Stomach smooth muscle (tissue), 2 donors: ENCODE data around the gene LEF1.

ENCODE experiments used
- H3K27ac ChIP-seq: one replicate; pipeline ENCODE4 v1.7.0; 2013; ENCODE audit warnings: mild to moderate bottlenecking, low read length, inconsistent platforms
- H3K27me3 ChIP-seq, 2 donors: one replicate each; pipeline ENCODE4 v1.7.0; 2013; ENCODE audit warnings: low read length in 2 of 2; ENCODE audit not compliant: insufficient read depth in 2 of 2, control insufficient read depth in 1 of 2
- H3K36me3 ChIP-seq, 2 donors: one replicate each; pipeline ENCODE4 v1.7.0; 2013; ENCODE audit warnings: low read length in 2 of 2; ENCODE audit not compliant: control insufficient read depth in 2 of 2, insufficient read depth in 2 of 2
- H3K4me1 ChIP-seq: one replicate; pipeline ENCODE4 v1.7.0; 2013; ENCODE audit warnings: low read length; ENCODE audit not compliant: control insufficient read depth, insufficient read depth
- H3K4me3 ChIP-seq, 2 donors: one replicate each; pipeline ENCODE4 v1.7.0; 2013; ENCODE audit warnings: low read length in 2 of 2
- H3K9ac ChIP-seq, 2 donors: one replicate each; pipeline ENCODE4 v1.7.0; 2013; ENCODE audit warnings: low read length in 2 of 2, mild to moderate bottlenecking in 1 of 2
- H3K9me3 ChIP-seq, 2 donors: one replicate each; pipeline ENCODE4 v1.7.0; 2013; ENCODE audit warnings: low read length in 2 of 2; ENCODE audit not compliant: control insufficient read depth in 2 of 2
- donor health status: healthy.
- donor health status: Pancreatic carcinoma.

LEF1 gene

DNA sequence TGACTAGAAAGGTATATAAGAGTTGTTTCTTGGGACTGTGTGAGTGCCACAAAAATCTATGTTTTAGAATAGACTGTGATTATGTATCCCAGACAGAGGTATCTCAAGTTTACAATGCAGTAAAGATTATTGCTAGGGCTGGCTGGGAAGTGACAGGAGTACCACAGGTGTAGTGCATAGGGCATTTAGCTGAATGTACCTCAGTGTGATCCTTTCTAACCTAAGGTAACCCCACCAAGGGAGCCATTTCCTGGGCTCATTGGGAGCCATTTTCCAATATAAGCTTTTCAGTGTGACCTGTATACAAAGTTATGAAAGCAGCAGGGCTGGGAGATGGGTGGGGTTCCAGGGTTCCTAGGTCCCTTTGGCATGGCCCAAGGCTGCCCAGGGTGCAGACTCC lies 6.1 kb upstream of the LEF1 start:
- Histone ChIP-seq H3K4me1 (peaks cover 8% of the 10 kb centered on the region), H3K4me3 (no peak overlapping the region), H3K27me3 (peaks cover 27 to 44% of the 10 kb centered on the region in 2 donors), H3K36me3 (no peaks in the 10 kb centered on the region), H3K9ac (no peak overlapping the region), H3K27ac (no peak overlapping the region), H3K9me3 (no peaks in the 10 kb centered on the region)

DNA sequence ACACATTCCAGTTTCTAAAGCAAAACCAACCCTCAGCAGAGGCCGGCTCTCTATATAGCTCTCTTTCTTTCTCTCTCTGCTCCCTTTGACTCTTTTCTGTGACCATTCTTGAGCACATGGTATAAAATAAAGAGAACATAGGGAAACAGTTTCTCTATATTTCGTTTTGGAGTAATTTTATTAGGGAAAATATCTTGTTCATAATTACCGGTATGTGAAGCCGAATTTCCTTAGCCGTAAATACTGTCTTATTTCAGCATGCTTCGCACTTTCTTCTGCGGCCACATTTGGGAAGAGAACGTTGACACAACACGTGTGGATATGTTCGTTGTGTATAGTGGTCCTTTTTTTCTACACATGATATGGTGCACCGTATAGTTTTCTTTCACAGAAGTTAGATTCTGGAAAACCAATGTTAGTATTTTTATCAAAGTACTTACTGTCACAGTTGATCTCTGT lies 4.9 kb upstream of the LEF1 start:
- no peaks in the 10 kb centered on the region for H3K36me3 ChIP-seq
- peak overlapping the region in 1 of 2 donors; percentile 36 for H3K9ac ChIP-seq

DNA sequence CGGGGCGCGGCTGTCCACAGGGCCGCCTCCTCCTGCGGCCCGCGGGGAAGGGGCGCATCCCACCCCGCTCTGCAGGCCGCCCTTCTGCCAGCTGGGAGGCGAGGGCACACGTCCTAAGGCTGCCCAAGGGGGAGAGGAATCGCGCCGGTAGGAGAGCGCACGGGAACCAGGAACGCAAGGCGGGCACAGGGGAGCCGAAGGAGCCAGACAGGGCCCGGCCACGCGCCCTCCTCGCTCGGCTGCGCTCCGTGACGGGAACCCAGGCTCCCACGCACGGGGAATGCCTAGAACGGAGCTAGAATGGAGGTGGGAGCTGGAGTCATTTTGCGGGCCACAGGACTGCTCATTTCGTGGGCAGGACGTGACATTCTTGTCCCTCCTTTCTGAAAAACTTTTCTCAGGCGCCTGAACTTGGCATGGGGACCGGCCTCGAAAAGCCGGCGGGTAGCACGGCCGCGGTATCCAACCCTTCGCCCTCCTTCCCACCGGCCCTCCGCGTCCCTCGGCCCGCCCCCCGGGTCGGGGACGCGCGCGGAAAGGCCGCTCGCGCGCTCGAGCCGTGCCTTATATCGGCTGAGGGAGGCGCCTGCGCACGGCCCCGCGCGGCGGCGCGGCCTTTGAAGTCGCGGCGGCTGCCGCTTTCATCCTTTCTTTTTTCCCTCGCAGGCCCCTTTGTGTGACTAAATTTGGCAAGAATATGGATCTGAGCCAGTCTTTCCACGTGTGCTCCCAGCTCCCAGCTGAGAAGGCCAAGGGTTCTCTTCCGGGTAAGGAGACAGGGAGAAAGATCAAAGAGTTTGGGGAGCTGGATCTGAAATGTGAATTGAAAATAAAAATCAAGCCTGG lies 4.2 kb upstream of the LEF1 start:
- Histone ChIP-seq H3K36me3 (no peaks in the 10 kb centered on the region), H3K9me3 (no peaks in the 10 kb centered on the region), H3K4me1 (peaks cover 18% of the 10 kb centered on the region), H3K9ac (peak overlapping the region in 1 of 2 donors; percentile 36), H3K4me3 (peak overlapping the region; percentile 65 to 79), H3K27me3 (peaks cover 38 to 62% of the 10 kb centered on the region in 2 donors), H3K27ac (no peak overlapping the region)

More for the DNA sequence above, 4.9 kb upstream of the LEF1 start:
- H3K4me1 ChIP-seq: peaks cover 13% of the 10 kb centered on the region
- peak overlapping the region; percentile 65 to 79 for H3K4me3 ChIP-seq
- peaks cover 38 to 56% of the 10 kb centered on the region in 2 donors for H3K27me3 ChIP-seq
- no peaks in the 10 kb centered on the region for H3K9me3 ChIP-seq
- no peak overlapping the region for H3K27ac ChIP-seq

DNA sequence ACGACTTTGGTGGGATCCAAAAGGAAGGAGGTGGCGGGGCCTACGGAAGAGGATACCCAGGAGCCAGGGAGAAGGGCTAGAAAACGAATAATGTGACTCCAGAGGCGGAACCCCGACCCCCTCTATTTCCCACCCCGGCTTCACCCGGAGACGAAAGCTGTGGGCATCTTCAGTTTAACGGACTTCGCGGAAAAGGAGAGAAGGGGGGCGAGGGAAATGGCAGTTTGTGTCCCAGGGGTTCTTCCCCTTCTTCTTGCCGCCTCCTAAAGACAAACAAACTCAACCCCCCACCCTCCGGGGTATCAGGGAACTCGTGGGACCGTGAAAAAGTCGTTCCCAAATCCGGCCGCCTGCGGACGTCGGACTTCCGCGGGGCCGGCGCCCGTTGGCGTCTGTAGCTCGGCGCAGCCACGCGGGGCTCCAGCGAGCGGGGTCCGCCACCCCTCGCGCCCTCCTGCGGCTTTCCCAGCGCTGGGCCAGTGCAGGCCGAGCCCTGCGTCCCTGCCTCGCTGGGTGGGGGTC lies 3.6 kb upstream of the LEF1 start:
- Histone ChIP-seq H3K27me3 (peaks cover 37 to 68% of the 10 kb centered on the region in 2 donors), H3K9ac (no peak overlapping the region), H3K27ac (no peak overlapping the region), H3K9me3 (no peaks in the 10 kb centered on the region), H3K36me3 (no peaks in the 10 kb centered on the region), H3K4me1 (peaks cover 24% of the 10 kb centered on the region), H3K4me3 (peak overlapping the region in 1 of 2 donors; percentile 79)

- H3K4me1 ChIP-seq: peaks cover 31% of the 10 kb centered on the region
- H3K4me3 ChIP-seq: no peak overlapping the region
- no peak overlapping the region for H3K9ac ChIP-seq
- no peak overlapping the region for H3K27ac ChIP-seq
- no peaks in the 10 kb centered on the region for H3K9me3 ChIP-seq
- no peaks in the 10 kb centered on the region for H3K36me3 ChIP-seq
- H3K27me3 ChIP-seq: peaks cover 42 to 75% of the 10 kb centered on the region in 2 donors
Measured at GRCh38 chr4:108171339-108172230, 2.9 kb upstream of the LEF1 start.

- Histone ChIP-seq H3K9me3 (no peaks in the 10 kb centered on the region), H3K27ac (no peak overlapping the region), H3K9ac (no peak overlapping the region), H3K4me3 (no peak overlapping the region), H3K4me1 (peaks cover 34% of the 10 kb centered on the region), H3K36me3 (no peaks in the 10 kb centered on the region), H3K27me3 (peaks cover 50 to 83% of the 10 kb centered on the region in 2 donors)
Measured at GRCh38 chr4:108170631-108171338, 2.1 kb upstream of the LEF1 start.

GRCh38 chr4:108169664-108170063 lies 932 bp upstream of the LEF1 start:
- H3K4me1 ChIP-seq: peaks cover 34% of the 10 kb centered on the region
- H3K4me3 ChIP-seq: no peak overlapping the region
- no peaks in the 10 kb centered on the region for H3K36me3 ChIP-seq
- H3K9ac ChIP-seq: no peak overlapping the region
- no peaks in the 10 kb centered on the region for H3K9me3 ChIP-seq
- no peak overlapping the region for H3K27ac ChIP-seq
- H3K27me3 ChIP-seq: peaks cover 58 to 93% of the 10 kb centered on the region in 2 donors

DNA sequence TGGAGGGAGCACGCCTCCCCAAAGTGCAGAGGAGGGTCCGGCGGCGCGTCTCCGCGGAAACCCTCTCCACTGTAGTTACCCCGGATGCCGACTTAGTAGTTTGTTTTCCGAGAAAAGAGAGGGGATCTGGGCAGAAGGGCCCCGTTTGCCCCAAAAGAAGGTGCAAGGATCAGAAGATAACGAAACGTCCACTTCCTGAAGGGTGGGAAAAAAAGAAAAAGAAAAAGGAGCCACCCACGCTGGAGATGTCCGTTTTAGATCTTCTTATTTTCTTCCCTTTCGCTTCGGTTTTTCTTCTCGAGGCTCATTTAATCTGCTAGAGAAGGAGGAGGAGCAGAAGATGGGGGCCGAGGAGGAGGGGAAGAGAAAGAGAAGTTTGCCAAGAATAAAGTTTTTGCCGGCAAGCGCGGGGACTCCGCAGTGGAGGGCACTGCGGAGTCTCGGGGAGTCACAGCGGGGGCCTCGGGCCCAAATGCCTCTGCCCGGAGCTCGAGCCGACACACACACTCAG lies 517 bp downstream of the LEF1 start:
- Histone ChIP-seq H3K27me3 (peaks cover 58 to 92% of the 10 kb centered on the region in 2 donors), H3K4me1 (peaks cover 34% of the 10 kb centered on the region), H3K9ac (no peak overlapping the region), H3K27ac (no peak overlapping the region), H3K9me3 (no peaks in the 10 kb centered on the region), H3K4me3 (peak overlapping the region; percentile 66 to 78), H3K36me3 (no peaks in the 10 kb centered on the region)

DNA sequence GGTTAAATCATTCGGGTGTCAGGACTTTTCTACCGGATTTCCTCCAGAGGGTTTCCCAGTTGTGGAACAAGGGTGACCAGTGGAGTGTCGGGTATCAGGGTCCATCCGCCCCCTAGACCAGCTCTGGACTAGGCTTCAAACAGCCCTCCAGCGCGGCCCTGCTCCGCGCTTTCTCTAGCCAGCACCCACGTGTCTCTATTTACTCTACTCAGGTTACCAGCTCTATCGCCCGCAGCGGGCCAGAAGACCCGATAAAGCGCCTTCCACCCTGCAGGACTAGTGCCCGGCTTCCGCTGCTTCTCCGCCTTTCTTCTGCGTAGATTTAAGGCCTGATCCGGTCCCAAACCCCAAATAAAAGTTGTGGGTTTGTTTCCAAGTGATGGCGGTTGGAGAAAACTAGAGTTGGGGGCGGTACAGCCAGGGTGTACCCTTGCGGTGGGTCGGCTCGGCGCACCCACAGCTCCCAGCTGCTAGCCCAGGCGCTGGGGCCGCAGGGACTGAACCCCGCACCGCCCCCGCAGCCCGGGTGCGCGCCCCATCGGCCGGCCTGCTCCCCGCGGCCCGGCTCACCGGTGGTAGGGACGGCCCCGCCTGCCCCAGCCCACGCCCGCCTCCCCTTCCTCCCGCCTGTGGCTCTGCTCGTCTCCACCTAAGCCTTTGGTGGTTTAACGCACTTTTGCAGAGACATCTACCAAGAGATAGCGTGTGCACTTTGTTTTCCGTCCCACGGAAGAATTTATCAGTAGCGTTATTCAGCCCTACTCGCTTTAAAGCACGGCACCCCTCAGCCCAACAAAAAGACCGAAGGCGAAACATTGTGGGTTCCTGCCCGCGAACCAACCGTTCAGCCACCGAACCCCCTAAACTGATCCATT lies 2.1 kb downstream of the LEF1 start:
- no peaks in the 10 kb centered on the region for H3K36me3 ChIP-seq
- peaks cover 56 to 91% of the 10 kb centered on the region in 2 donors for H3K27me3 ChIP-seq
- H3K4me1 ChIP-seq: peaks cover 28% of the 10 kb centered on the region
- H3K9me3 ChIP-seq: no peaks in the 10 kb centered on the region
- H3K9ac ChIP-seq: no peak overlapping the region
- no peak overlapping the region for H3K27ac ChIP-seq
- peak overlapping the region; percentile 63 to 78 for H3K4me3 ChIP-seq
